CD8-positive, alpha-beta memory T cell (primary cell): ENCODE measurements around the gene SMYD2. TPM values are rescaled to one million over a fixed set of nuclear protein-coding genes. Genes with fewer than 3 reads are reported as not detected.

Experiments
- CTCF ChIA-PET: fragments of 350-600 bp; sonication (Branson Sonifier 250); formaldehyde crosslinking; loops from one replicate; lab custom pipeline; 2021; ENCODE audit warnings: antibody characterized with exemption; lab: Charles Lee
- POLR2A ChIA-PET: fragments of 350-600 bp; sonication (Branson Sonifier 250); formaldehyde crosslinking; loops from one replicate; lab custom pipeline; 2021; ENCODE audit warnings: antibody characterized with exemption; lab: Charles Lee
- DNase-seq, 5 donors: peaks; one replicate each; pipeline versions ENCODE4 v3.0.0 to v3.0.0-alpha.2; 2020 to 2022; ENCODE audit warnings: mixed read lengths in 1 of 5
- H3K27ac ChIP-seq: one replicate; pipeline ENCODE4 v1.7.0; 2013; ENCODE audit warnings: low read depth, mild to moderate bottlenecking, low read length, moderate library complexity
- H3K27me3 ChIP-seq: 2 replicates; pipeline ENCODE4 v1.7.0; 2013; ENCODE audit warnings: low read length, mild to moderate bottlenecking; ENCODE audit not compliant: insufficient read depth, poor library complexity, severe bottlenecking
- H3K36me3 ChIP-seq: 2 replicates; pipeline ENCODE4 v1.7.0; 2013; ENCODE audit warnings: mild to moderate bottlenecking, low read length, moderate library complexity; ENCODE audit not compliant: insufficient read depth
- H3K4me1 ChIP-seq: 2 replicates; pipeline ENCODE4 v1.7.0; 2013; ENCODE audit warnings: mild to moderate bottlenecking, low read length, moderate library complexity; ENCODE audit not compliant: insufficient read depth
- H3K4me3 ChIP-seq: 2 replicates; pipeline ENCODE4 v1.7.0; 2013; ENCODE audit warnings: mild to moderate bottlenecking, low read length
- H3K9me3 ChIP-seq: 2 replicates; pipeline ENCODE4 v1.7.0; 2013; ENCODE audit warnings: mild to moderate bottlenecking, low read length
- H3K27ac Mint-ChIP-seq, 8 donors: one replicate each; pipeline ENCODE4 v1.8.0; 2020 to 2021; ENCODE audit warnings: mixed read lengths in 8 of 8, mild to moderate bottlenecking in 6 of 8, inconsistent platforms in 3 of 8, moderate library complexity in 3 of 8
- H3K27me3 Mint-ChIP-seq, 2 donors: one replicate each; pipeline ENCODE4 v1.8.0; 2020 to 2021; ENCODE audit warnings: mixed read lengths in 2 of 2, mild to moderate bottlenecking in 1 of 2, moderate library complexity in 1 of 2
- H3K36me3 Mint-ChIP-seq, 3 donors: one replicate each; pipeline ENCODE4 v1.8.0; 2020 to 2021; ENCODE audit warnings: mixed read lengths in 3 of 3, inconsistent platforms in 1 of 3, mild to moderate bottlenecking in 1 of 3
- H3K4me1 Mint-ChIP-seq, 3 donors: one replicate each; pipeline ENCODE4 v1.8.0; 2020 to 2021; ENCODE audit warnings: mixed read lengths in 3 of 3, inconsistent platforms in 1 of 3, mild to moderate bottlenecking in 1 of 3
- H3K4me3 Mint-ChIP-seq, 7 donors: one replicate each; pipeline ENCODE4 v1.8.0; 2020 to 2021; ENCODE audit warnings: mixed read lengths in 7 of 7, mild to moderate bottlenecking in 6 of 7, moderate library complexity in 4 of 7, inconsistent platforms in 2 of 7
- H3K9me3 Mint-ChIP-seq, 5 donors: one replicate each; pipeline ENCODE4 v1.8.0; 2020 to 2022; ENCODE audit warnings: mixed read lengths in 5 of 5, mild to moderate bottlenecking in 3 of 5, moderate library complexity in 2 of 5, inconsistent platforms in 1 of 5
- polyA plus RNA-seq: library from polyadenylated mRNA; unstranded; fragments of 300-500 nt; fragmentation: Illumina TruSeq; gene quantifications from one replicate; pipeline ENCODE4 v1.2.3, GENCODE V29; 2021
- total RNA-seq, 2 experiments: library from RNA; stranded (reverse); gene quantifications; one replicate each; pipeline ENCODE4 v1.2.3, GENCODE V29; 2021

Gene SMYD2
- total and polyA plus RNA-seq, 3 experiments from 2014 or later: 23.2 to 46.2 (median 25.9) TPM

- H3K4me3 Mint-ChIP-seq: no peak overlapping the region
- ChIA-PET CTCF (interaction anchor here (1.4 to 11.1 kb wide), 4 partner anchors 11 to 54 kb away, joined by 3 to 80 read pairs (median 10); no protein-coding TSS in a partner anchor), POLR2A (interaction anchor here (0.7 kb wide), 1 partner anchor 13 kb away, joined by 6 read pairs; no protein-coding TSS in a partner anchor)
- H3K4me3 ChIP-seq: no peak overlapping the region
- peak overlapping the region in 3 of 8 donors; percentile 47 to 68 (median 54) for H3K27ac Mint-ChIP-seq
- no peak overlapping the region for H3K27ac ChIP-seq
- H3K9me3 ChIP-seq: no peaks in the 10 kb centered on the region
- DNase-seq: no peak
- peaks cover 9 to 30% (median 9%) of the 10 kb centered on the region in 3 donors for H3K36me3 Mint-ChIP-seq
- H3K4me1 Mint-ChIP-seq: peaks cover 33 to 40% (median 36%) of the 10 kb centered on the region in 3 donors
- H3K27me3 Mint-ChIP-seq: no peaks in the 10 kb centered on the region
- H3K27me3 ChIP-seq: no peaks in the 10 kb centered on the region
- no peaks in the 10 kb centered on the region for H3K9me3 Mint-ChIP-seq
- peaks cover 15% of the 10 kb centered on the region for H3K4me1 ChIP-seq
- H3K36me3 ChIP-seq: peaks cover 9% of the 10 kb centered on the region
These were observed 31.6 kb downstream of the SMYD2 start for GRCh38 chr1:214312530-214313051.

- CTCF ChIA-PET: interaction anchor here (1.4 to 11.1 kb wide), 3 partner anchors 15 to 56 kb away, joined by 3 to 80 read pairs (median 38); no protein-coding TSS in a partner anchor
- Histone ChIP-seq H3K4me1 (peaks cover 15% of the 10 kb centered on the region), H3K4me3 (no peak overlapping the region), H3K27ac (no peak overlapping the region), H3K9me3 (no peaks in the 10 kb centered on the region), H3K36me3 (peaks cover 9% of the 10 kb centered on the region), H3K27me3 (no peaks in the 10 kb centered on the region)
- Mint-ChIP-seq H3K27me3 (no peaks in the 10 kb centered on the region), H3K9me3 (no peaks in the 10 kb centered on the region), H3K4me3 (no peak overlapping the region), H3K27ac (no peak overlapping the region), H3K4me1 (peaks cover 21 to 25% (median 24%) of the 10 kb centered on the region in 3 donors), H3K36me3 (peaks cover 9 to 47% (median 20%) of the 10 kb centered on the region in 3 donors)
- POLR2A ChIA-PET: no interaction called here
- DNase-seq: no peak
These were observed 33.4 kb downstream of the SMYD2 start for GRCh38 chr1:214314178-214314843.

GRCh38 chr1:214316593-214316992, 35.6 kb downstream of the SMYD2 start:
- Mint-ChIP-seq H3K36me3 (peaks cover 9 to 64% (median 20%) of the 10 kb centered on the region in 3 donors), H3K27me3 (no peaks in the 10 kb centered on the region), H3K4me3 (no peak overlapping the region), H3K9me3 (no peaks in the 10 kb centered on the region), H3K4me1 (peaks cover 4 to 5% (median 5%) of the 10 kb centered on the region in 3 donors), H3K27ac (peak overlapping the region in 3 of 8 donors; percentile 12 to 52 (median 35))
- no peak overlapping the region for H3K4me3 ChIP-seq
- POLR2A ChIA-PET: no interaction called here
- no peaks in the 10 kb centered on the region for H3K27me3 ChIP-seq
- H3K36me3 ChIP-seq: peaks cover 13% of the 10 kb centered on the region
- no peaks in the 10 kb centered on the region for H3K4me1 ChIP-seq
- CTCF ChIA-PET: interaction anchor here (7.5 to 11.1 kb wide), 2 partner anchors 13 to 55 kb away, joined by 38 to 80 read pairs; no protein-coding TSS in a partner anchor
- no peaks in the 10 kb centered on the region for H3K9me3 ChIP-seq
- no peak for DNase-seq
- no peak overlapping the region for H3K27ac ChIP-seq

- Mint-ChIP-seq H3K9me3 (no peaks in the 10 kb centered on the region), H3K4me1 (peaks cover 0 to 5% (median 0%) of the 10 kb centered on the region in 3 donors), H3K27ac (peak overlapping the region in 2 of 8 donors; percentile 9 to 45), H3K27me3 (no peaks in the 10 kb centered on the region), H3K36me3 (peaks cover 9 to 71% (median 22%) of the 10 kb centered on the region in 3 donors), H3K4me3 (no peak overlapping the region)
- ChIA-PET POLR2A (no interaction called here), CTCF (interaction anchor here (7.5 to 11.1 kb wide), 2 partner anchors 12 to 56 kb away, joined by 38 to 80 read pairs; no protein-coding TSS in a partner anchor)
- Histone ChIP-seq H3K27ac (no peak overlapping the region), H3K9me3 (no peaks in the 10 kb centered on the region), H3K27me3 (no peaks in the 10 kb centered on the region), H3K4me1 (no peaks in the 10 kb centered on the region), H3K36me3 (peaks cover 14% of the 10 kb centered on the region), H3K4me3 (no peak overlapping the region)
- no peak for DNase-seq
These were observed 36.3 kb downstream of the SMYD2 start for GRCh38 chr1:214317300-214317699.

GRCh38 chr1:214317734-214318133, 36.8 kb downstream of the SMYD2 start:
- Histone ChIP-seq H3K9me3 (no peaks in the 10 kb centered on the region), H3K4me3 (no peak overlapping the region), H3K4me1 (no peaks in the 10 kb centered on the region), H3K27me3 (no peaks in the 10 kb centered on the region), H3K36me3 (peaks cover 18% of the 10 kb centered on the region), H3K27ac (no peak overlapping the region)
- H3K4me3 Mint-ChIP-seq: no peak overlapping the region
- DNase-seq: no peak
- H3K27me3 Mint-ChIP-seq: no peaks in the 10 kb centered on the region
- no peak overlapping the region for H3K27ac Mint-ChIP-seq
- H3K4me1 Mint-ChIP-seq: peaks cover 0 to 5% (median 0%) of the 10 kb centered on the region in 3 donors
- H3K9me3 Mint-ChIP-seq: no peaks in the 10 kb centered on the region
- ChIA-PET CTCF (interaction anchor here (7.5 to 11.1 kb wide), 2 partner anchors 12 to 56 kb away, joined by 38 to 80 read pairs; no protein-coding TSS in a partner anchor), POLR2A (no interaction called here)
- H3K36me3 Mint-ChIP-seq: peaks cover 9 to 75% (median 22%) of the 10 kb centered on the region in 3 donors

GRCh38 chr1:214318356-214318755, 37.4 kb downstream of the SMYD2 start:
- H3K4me1 Mint-ChIP-seq: peaks cover 0 to 4% (median 0%) of the 10 kb centered on the region in 3 donors
- Histone ChIP-seq H3K27ac (no peak overlapping the region), H3K36me3 (peaks cover 20% of the 10 kb centered on the region), H3K9me3 (no peaks in the 10 kb centered on the region), H3K27me3 (no peaks in the 10 kb centered on the region), H3K4me3 (no peak overlapping the region), H3K4me1 (no peaks in the 10 kb centered on the region)
- no peaks in the 10 kb centered on the region for H3K27me3 Mint-ChIP-seq
- no peak for DNase-seq
- peaks cover 9 to 81% (median 21%) of the 10 kb centered on the region in 3 donors for H3K36me3 Mint-ChIP-seq
- no peak overlapping the region for H3K4me3 Mint-ChIP-seq
- ChIA-PET CTCF (interaction anchor here (0.6 to 11.1 kb wide), 3 partner anchors 11 to 80 kb away, joined by 3 to 80 read pairs (median 38); no protein-coding TSS in a partner anchor), POLR2A (no interaction called here)
- H3K27ac Mint-ChIP-seq: peak overlapping the region in 2 of 8 donors; percentile 31 to 41
- no peaks in the 10 kb centered on the region for H3K9me3 Mint-ChIP-seq

GRCh38 chr1:214318956-214319736, 38.2 kb downstream of the SMYD2 start:
- peaks cover 6 to 80% (median 18%) of the 10 kb centered on the region in 3 donors for H3K36me3 Mint-ChIP-seq
- DNase-seq: no peak
- no peak overlapping the region for H3K4me3 Mint-ChIP-seq
- Histone ChIP-seq H3K9me3 (no peaks in the 10 kb centered on the region), H3K4me1 (no peaks in the 10 kb centered on the region), H3K36me3 (peaks cover 20% of the 10 kb centered on the region), H3K4me3 (no peak overlapping the region), H3K27me3 (no peaks in the 10 kb centered on the region), H3K27ac (no peak overlapping the region)
- no peaks in the 10 kb centered on the region for H3K4me1 Mint-ChIP-seq
- CTCF ChIA-PET: interaction anchor here (0.6 to 11.1 kb wide), 3 partner anchors 10 to 81 kb away, joined by 3 to 80 read pairs (median 38); no protein-coding TSS in a partner anchor
- POLR2A ChIA-PET: no interaction called here
- no peaks in the 10 kb centered on the region for H3K27me3 Mint-ChIP-seq
- H3K27ac Mint-ChIP-seq: peak overlapping the region in 2 of 8 donors; percentile 17 to 58
- H3K9me3 Mint-ChIP-seq: no peaks in the 10 kb centered on the region
